Neural cell (in vitro differentiated cells): ENCODE results near the gene HPCAL4. TPM values are rescaled to one million over a fixed set of nuclear protein-coding genes. Genes with fewer than 3 reads are reported as not detected.

Experiments
- H2AFZ ChIP-seq: fragments of 200-600, 300-800 bp; sonication (generic), shearing (Covaris generic); 2 replicates; pipeline ENCODE4 v1.6.0; 2014; ENCODE audit warnings: low read depth, mild to moderate bottlenecking, antibody characterized with exemption, low read length, moderate library complexity
- H3F3A ChIP-seq: fragments of 200-600 bp; shearing (Covaris generic); 2 replicates; pipeline ENCODE4 v1.6.1; 2016; ENCODE audit warnings: mild to moderate bottlenecking, moderate library complexity, mixed read lengths, antibody characterized with exemption, low read length; ENCODE audit not compliant: insufficient read depth, poor library complexity, severe bottlenecking
- H3K27ac ChIP-seq: fragments of 200-600, 300-800 bp; sonication (generic), shearing (Covaris generic); 2 replicates; pipeline ENCODE4 v1.5.1; 2014; ENCODE audit warnings: mild to moderate bottlenecking, low read length, moderate library complexity
- H3K27me3 ChIP-seq: fragments of 300-800, 200-600 bp; sonication (generic), shearing (Covaris generic); 2 replicates; pipeline ENCODE4 v1.6.0; 2014; ENCODE audit warnings: mild to moderate bottlenecking, low read depth, low read length, moderate library complexity; ENCODE audit not compliant: insufficient read depth
- H3K36me3 ChIP-seq: fragments of 300-800, 200-600 bp; sonication (generic), shearing (Covaris generic); 2 replicates; pipeline ENCODE4 v1.5.1; 2014; ENCODE audit warnings: mild to moderate bottlenecking, antibody characterized with exemption, low read length, moderate library complexity; ENCODE audit not compliant: insufficient read depth
- H3K4me2 ChIP-seq: fragments of 300-800, 200-600 bp; sonication (generic), shearing (Covaris generic); 2 replicates; pipeline ENCODE4 v1.6.0; 2014; ENCODE audit warnings: mild to moderate bottlenecking, low read length
- H3K4me3 ChIP-seq: fragments of 300-800, 200-600 bp; sonication (generic), shearing (Covaris generic); 2 replicates; pipeline ENCODE4 v1.5.1; 2014; ENCODE audit warnings: mild to moderate bottlenecking, low read length, moderate library complexity
- H3K79me2 ChIP-seq: fragments of 200-600 bp; shearing (Covaris generic); replicated peaks from 2 replicates; pipeline ENCODE4 v1.6.0; 2014; ENCODE audit warnings: mild to moderate bottlenecking, low read length, moderate library complexity; ENCODE audit not compliant: insufficient read depth
- H3K9ac ChIP-seq: fragments of 300-800, 200-600 bp; sonication (generic), shearing (Covaris generic); 2 replicates; pipeline ENCODE4 v1.6.1; 2016; ENCODE audit warnings: mild to moderate bottlenecking, low read length, mixed read lengths
- H3K9me2 ChIP-seq: fragments of 200-600 bp; shearing (Covaris generic); 2 replicates; pipeline ENCODE4 v1.6.1; 2016; ENCODE audit warnings: mild to moderate bottlenecking, low read length, mixed read lengths; ENCODE audit not compliant: insufficient read depth
- H3K9me3 ChIP-seq: fragments of 200-600, 300-800 bp; sonication (generic), shearing (Covaris generic); 2 replicates; pipeline ENCODE4 v1.6.1; 2016; ENCODE audit warnings: mild to moderate bottlenecking, mixed run types, low read length, moderate library complexity, mixed read lengths
- H4K20me1 ChIP-seq: fragments of 200-600 bp; shearing (Covaris generic); 2 replicates; pipeline ENCODE4 v1.6.1; 2016; ENCODE audit warnings: mild to moderate bottlenecking, mixed run types; ENCODE audit not compliant: insufficient read depth
- CTCF ChIP-seq: fragments of 450-650 bp; IDR thresholded peaks from 2 replicates; pipeline ENCODE4 v1.5.1; 2014; ENCODE audit warnings: antibody characterized with exemption, mild to moderate bottlenecking, moderate library complexity; ENCODE audit not compliant: poor library complexity, severe bottlenecking
- EP300 ChIP-seq: fragments of 450-650 bp; conservative IDR thresholded peaks from 2 replicates; pipeline ENCODE4 v1.6.1; 2014; ENCODE audit warnings: antibody characterized with exemption, mild to moderate bottlenecking, moderate library complexity; ENCODE audit not compliant: poor library complexity, severe bottlenecking
- EZH2 ChIP-seq: fragments of 200-600, 300-800 bp; shearing (Covaris generic), sonication (generic); IDR thresholded peaks from 2 replicates; pipeline ENCODE4 v1.6.1; 2014; ENCODE audit warnings: antibody characterized with exemption, low read length, borderline replicate concordance, mild to moderate bottlenecking; ENCODE audit not compliant: insufficient read depth, poor library complexity, severe bottlenecking
- MXI1 ChIP-seq: fragments of 450-650 bp; conservative IDR thresholded peaks from 2 replicates; pipeline ENCODE4 v1.6.1; 2014; ENCODE audit warnings: antibody characterized with exemption, mild to moderate bottlenecking; ENCODE audit not compliant: poor library complexity, severe bottlenecking
- POLR2AphosphoS5 ChIP-seq: IDR thresholded peaks from 2 replicates; pipeline ENCODE4 v1.6.1; 2012
- RAD21 ChIP-seq: fragments of 450-650 bp; conservative IDR thresholded peaks from 2 replicates; pipeline ENCODE4 v1.6.1; 2014; ENCODE audit warnings: antibody characterized with exemption, mild to moderate bottlenecking, moderate library complexity
- REST ChIP-seq: IDR thresholded peaks from 2 replicates; pipeline ENCODE4 v1.6.1; 2012; ENCODE audit warnings: borderline replicate concordance
- SMC3 ChIP-seq: fragments of 450-650 bp; conservative IDR thresholded peaks from 2 replicates; pipeline ENCODE4 v1.6.1; 2014; ENCODE audit warnings: antibody characterized with exemption, mild to moderate bottlenecking, moderate library complexity; ENCODE audit not compliant: poor library complexity
- TAF1 ChIP-seq: IDR thresholded peaks from 2 replicates; pipeline ENCODE4 v1.6.1; 2012; ENCODE audit warnings: low read depth
- polyA plus RNA-seq: library from polyadenylated mRNA; depleted of rRNA; stranded (reverse); fragments of >200 nt; gene quantifications from 2 replicates; pipeline ENCODE4 v1.2.3, GENCODE V29; 2014

HPCAL4 gene
- polyA plus RNA-seq, 1 donor from 2014 or later: 53.2 TPM

GRCh38 chr1:39689635-39690034 is 1.6 kb downstream of the HPCAL4 start:
- no peak for TF ChIP-seq EZH2
- no peak for TF ChIP-seq RAD21
- no peak for TF ChIP-seq EP300
- peak; percentile 69 for TF ChIP-seq REST
- no peak for TF ChIP-seq MXI1
- no peak for TF ChIP-seq CTCF
- peak; percentile 37 for TF ChIP-seq POLR2AphosphoS5
- peak; percentile 43 for TF ChIP-seq SMC3
- no peak for TF ChIP-seq TAF1
- H3K79me2 ChIP-seq: peaks cover 5% of the 10 kb centered on the region
- H3K27ac ChIP-seq: peak overlapping the region; percentile 84
- peak overlapping the region; percentile 92 for H3K9ac ChIP-seq
- H3K9me3 ChIP-seq: no peaks in the 10 kb centered on the region
- peaks cover 36% of the 10 kb centered on the region for H3K27me3 ChIP-seq
- no peaks in the 10 kb centered on the region for H3F3A ChIP-seq
- H3K9me2 ChIP-seq: no peaks in the 10 kb centered on the region
- no peak overlapping the region for H2AFZ ChIP-seq
- peak overlapping the region; percentile 90 for H3K4me3 ChIP-seq
- H3K36me3 ChIP-seq: no peaks in the 10 kb centered on the region
- no peaks in the 10 kb centered on the region for H4K20me1 ChIP-seq
- H3K4me2 ChIP-seq: peak overlapping the region; percentile 97

- Histone ChIP-seq H3K9me2 (no peaks in the 10 kb centered on the region), H3K36me3 (no peaks in the 10 kb centered on the region), H3K9me3 (no peaks in the 10 kb centered on the region), H3K79me2 (peaks cover 5% of the 10 kb centered on the region), H3K4me3 (peak overlapping the region; percentile 90), H3K4me2 (peak overlapping the region; percentile 97), H3K9ac (peak overlapping the region; percentile 92), H3K27ac (peak overlapping the region; percentile 84), H2AFZ (no peak overlapping the region), H3F3A (no peaks in the 10 kb centered on the region), H3K27me3 (peaks cover 36% of the 10 kb centered on the region), H4K20me1 (no peaks in the 10 kb centered on the region)
- no peak for TF ChIP-seq REST
- TF ChIP-seq MXI1: no peak
- TF ChIP-seq SMC3: no peak
- no peak for TF ChIP-seq CTCF
- no peak for TF ChIP-seq TAF1
- no peak for TF ChIP-seq EZH2
- no peak for TF ChIP-seq POLR2AphosphoS5
- no peak for TF ChIP-seq EP300
- TF ChIP-seq RAD21: no peak
These were observed 2.0 kb downstream of the HPCAL4 start for GRCh38 chr1:39689214-39689613.
